ENCODE results near the gene SMTNL1.

DNA sequence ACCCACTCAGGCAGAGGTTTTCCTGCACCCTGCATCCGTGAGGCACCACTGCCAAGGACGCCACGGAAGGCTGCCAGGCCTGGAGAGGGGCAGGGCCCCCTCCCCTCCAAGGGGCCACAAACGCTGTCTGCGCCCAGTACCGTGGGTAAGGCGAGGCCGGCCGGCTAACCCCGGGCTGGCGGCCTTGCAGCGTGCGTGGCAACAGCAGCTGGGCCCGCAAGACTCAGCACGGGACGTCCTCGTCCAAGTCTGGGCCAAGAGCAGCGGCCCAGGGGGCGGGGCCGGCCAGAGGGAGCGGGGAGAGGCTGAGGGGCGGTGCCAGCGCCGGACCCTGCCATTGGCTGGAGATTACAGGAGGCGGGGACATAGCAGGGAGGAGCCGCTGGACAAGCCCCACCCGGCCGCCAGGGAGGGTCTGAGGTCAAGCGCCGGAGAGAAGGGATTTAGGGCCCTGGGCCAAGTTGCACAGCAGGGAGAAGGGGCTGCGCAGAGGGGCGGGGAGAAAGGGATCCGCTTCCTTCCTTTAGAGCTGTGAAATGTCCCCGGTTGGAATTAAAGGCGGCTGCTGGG, 37.9 kb upstream of the SMTNL1 start:
- TF ChIP-seq, protein P1, sequence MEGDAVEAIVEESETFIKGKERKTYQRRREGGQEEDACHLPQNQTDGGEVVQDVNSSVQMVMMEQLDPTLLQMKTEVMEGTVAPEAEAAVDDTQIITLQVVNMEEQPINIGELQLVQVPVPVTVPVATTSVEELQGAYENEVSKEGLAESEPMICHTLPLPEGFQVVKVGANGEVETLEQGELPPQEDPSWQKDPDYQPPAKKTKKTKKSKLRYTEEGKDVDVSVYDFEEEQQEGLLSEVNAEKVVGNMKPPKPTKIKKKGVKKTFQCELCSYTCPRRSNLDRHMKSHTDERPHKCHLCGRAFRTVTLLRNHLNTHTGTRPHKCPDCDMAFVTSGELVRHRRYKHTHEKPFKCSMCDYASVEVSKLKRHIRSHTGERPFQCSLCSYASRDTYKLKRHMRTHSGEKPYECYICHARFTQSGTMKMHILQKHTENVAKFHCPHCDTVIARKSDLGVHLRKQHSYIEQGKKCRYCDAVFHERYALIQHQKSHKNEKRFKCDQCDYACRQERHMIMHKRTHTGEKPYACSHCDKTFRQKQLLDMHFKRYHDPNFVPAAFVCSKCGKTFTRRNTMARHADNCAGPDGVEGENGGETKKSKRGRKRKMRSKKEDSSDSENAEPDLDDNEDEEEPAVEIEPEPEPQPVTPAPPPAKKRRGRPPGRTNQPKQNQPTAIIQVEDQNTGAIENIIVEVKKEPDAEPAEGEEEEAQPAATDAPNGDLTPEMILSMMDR (IDR thresholded peaks at IDR 0.05), result peak in 1 of 4 experiments; percentile 30
- peak; percentile 38 for TF ChIP-seq POLR2A (IDR thresholded peaks at IDR 0.05)
